H9 (cell line): Measurements from ENCODE around the gene ZNF521. TPM values are rescaled to one million over a fixed set of nuclear protein-coding genes. Genes with fewer than 3 reads are reported as not detected.
A peak's percentile ranks its signal among the peaks of the same experiment; 100 is the strongest.
"Not testable (repeated sequence)": the region's sequence is repeated elsewhere in the genome, so short reads cannot be mapped to it uniquely, and the experiment has no call there.

ENCODE experiments used
- DNase-seq: peaks from one replicate; pipeline ENCODE4 v3.0.0-alpha.2; 2017
- H2AFZ ChIP-seq: one replicate; pipeline ENCODE4 v1.6.1; 2013; ENCODE audit warnings: mild to moderate bottlenecking, low read length, control low read depth, moderate library complexity
- H2AK5ac ChIP-seq: 2 replicates; pipeline ENCODE4 v1.6.1; 2013; ENCODE audit warnings: low read length, control low read depth, mixed read lengths; ENCODE audit not compliant: insufficient read length
- H2BK120ac ChIP-seq: one replicate; pipeline ENCODE4 v1.6.1; 2013; ENCODE audit warnings: low read depth, mild to moderate bottlenecking, low read length, control low read depth, inconsistent platforms; ENCODE audit not compliant: poor library complexity, severe bottlenecking
- H2BK12ac ChIP-seq: 2 replicates; pipeline ENCODE4 v1.6.1; 2013; ENCODE audit warnings: low read length, control low read depth, mixed read lengths, low read depth; ENCODE audit not compliant: insufficient read length
- H2BK15ac ChIP-seq: 2 replicates; pipeline ENCODE4 v1.6.1; 2013; ENCODE audit warnings: low read depth, low read length, control low read depth
- H2BK20ac ChIP-seq: one replicate; pipeline ENCODE4 v1.6.1; 2013; ENCODE audit warnings: low read depth, mild to moderate bottlenecking, low read length, control low read depth, inconsistent platforms; ENCODE audit not compliant: poor library complexity, severe bottlenecking
- H2BK5ac ChIP-seq: 2 replicates; pipeline ENCODE4 v1.6.1; 2013; ENCODE audit warnings: low read length, control low read depth, mixed read lengths; ENCODE audit not compliant: insufficient read length
- H3K14ac ChIP-seq: 2 replicates; pipeline ENCODE4 v1.6.1; 2013; ENCODE audit warnings: low read length, control low read depth; ENCODE audit not compliant: insufficient read depth
- H3K18ac ChIP-seq: 2 replicates; pipeline ENCODE4 v1.6.1; 2013; ENCODE audit warnings: low read depth, mild to moderate bottlenecking, mixed read lengths, low read length, control low read depth; ENCODE audit not compliant: insufficient read length
- H3K23ac ChIP-seq: 2 replicates; pipeline ENCODE4 v1.6.1; 2013; ENCODE audit warnings: low read length, control low read depth, mixed read lengths, low read depth; ENCODE audit not compliant: insufficient read length
- H3K23me2 ChIP-seq: 2 replicates; pipeline ENCODE4 v1.6.1; 2013; ENCODE audit warnings: low read depth, mild to moderate bottlenecking, mixed read lengths, low read length, control low read depth; ENCODE audit not compliant: insufficient read length, poor library complexity, severe bottlenecking
- H3K27ac ChIP-seq: 2 replicates; pipeline ENCODE4 v1.5.1; 2013; ENCODE audit warnings: low read length, control low read depth, mixed read lengths, low read depth; ENCODE audit not compliant: insufficient read length
- H3K27me3 ChIP-seq: 2 replicates; pipeline ENCODE4 v1.6.1; 2013; ENCODE audit warnings: low read length, control low read depth, inconsistent platforms; ENCODE audit not compliant: insufficient read depth
- H3K4ac ChIP-seq: 2 replicates; pipeline ENCODE4 v1.6.1; 2013; ENCODE audit warnings: low read depth, mild to moderate bottlenecking, control low read depth, inconsistent platforms, low read length, moderate library complexity
- H3K4me1 ChIP-seq: 2 replicates; pipeline ENCODE4 v1.6.1; 2013; ENCODE audit warnings: low read length, control low read depth, inconsistent platforms; ENCODE audit not compliant: insufficient read depth
- H3K4me2 ChIP-seq: 2 replicates; pipeline ENCODE4 v1.6.1; 2013; ENCODE audit warnings: low read length, control low read depth, mixed read lengths; ENCODE audit not compliant: insufficient read length, insufficient read depth
- H3K56ac ChIP-seq: 2 replicates; pipeline ENCODE4 v1.6.1; 2013; ENCODE audit warnings: low read depth, mild to moderate bottlenecking, mixed read lengths, low read length, control low read depth; ENCODE audit not compliant: insufficient read length
- H3K79me1 ChIP-seq: 2 replicates; pipeline ENCODE4 v1.6.1; 2013; ENCODE audit warnings: low read depth, mild to moderate bottlenecking, moderate library complexity, low read length, control low read depth, inconsistent platforms; ENCODE audit not compliant: insufficient read depth, poor library complexity, severe bottlenecking
- H3K79me2 ChIP-seq: 2 replicates; pipeline ENCODE4 v1.6.1; 2013; ENCODE audit warnings: low read length, control low read depth, inconsistent platforms; ENCODE audit not compliant: insufficient read depth
- H3K9ac ChIP-seq: 2 replicates; pipeline ENCODE4 v1.6.1; 2013; ENCODE audit warnings: low read length, control low read depth, mixed read lengths; ENCODE audit not compliant: insufficient read length; ENCODE audit errors: extremely low read depth
- H3K9me3 ChIP-seq: one replicate; pipeline ENCODE4 v1.6.1; 2013; ENCODE audit warnings: low read depth, low read length, inconsistent platforms; ENCODE audit not compliant: control insufficient read depth
- H3T11ph ChIP-seq: one replicate; pipeline ENCODE4 v1.6.1; 2013; ENCODE audit warnings: mild to moderate bottlenecking, low read length, control low read depth, inconsistent platforms
- H4K20me1 ChIP-seq: one replicate; pipeline ENCODE4 v1.6.1; 2013; ENCODE audit not compliant: control insufficient read depth, insufficient read length, insufficient read depth
- H4K5ac ChIP-seq: 2 replicates; pipeline ENCODE4 v1.6.1; 2013; ENCODE audit warnings: low read depth, mild to moderate bottlenecking, mixed read lengths, low read length, control low read depth; ENCODE audit not compliant: insufficient read length
- H4K8ac ChIP-seq: replicated peaks from 2 replicates; pipeline ENCODE4 v1.6.1; 2013; ENCODE audit warnings: low read length, control low read depth, mixed read lengths, low read depth; ENCODE audit not compliant: insufficient read length
- H4K91ac ChIP-seq: 2 replicates; pipeline ENCODE4 v1.6.1; 2013; ENCODE audit warnings: low read depth, mild to moderate bottlenecking, moderate library complexity, mixed read lengths, low read length, control low read depth; ENCODE audit not compliant: insufficient read length
- H3K27ac Mint-ChIP-seq, 3 experiments: 2 replicates in 2 of 3; 3 replicates in 1 of 3; pipeline ENCODE4 v1.8.0; 2020 to 2021; ENCODE audit warnings: mixed read lengths in 3 of 3, mild to moderate bottlenecking in 1 of 3, moderate library complexity in 1 of 3
- H3K27me3 Mint-ChIP-seq: 2 replicates; pipeline ENCODE4 v1.8.0; 2021; ENCODE audit warnings: low read depth, mild to moderate bottlenecking, moderate library complexity, mixed read lengths
- H3K36me3 Mint-ChIP-seq, 3 experiments: 2 replicates in 2 of 3; 3 replicates in 1 of 3; pipeline ENCODE4 v1.8.0; 2020 to 2021; ENCODE audit warnings: low read depth in 3 of 3, mixed read lengths in 3 of 3; ENCODE audit not compliant: insufficient read depth in 1 of 3
- H3K4me1 Mint-ChIP-seq, 2 experiments: 2 replicates each; pipeline ENCODE4 v1.8.0; 2020; ENCODE audit warnings: mixed read lengths in 2 of 2
- H3K4me3 Mint-ChIP-seq, 2 experiments: 2 replicates in 1 of 2; 3 replicates in 1 of 2; pipeline ENCODE4 v1.8.0; 2020 to 2021; ENCODE audit warnings: mild to moderate bottlenecking in 2 of 2, mixed read lengths in 2 of 2, moderate library complexity in 1 of 2
- H3K9me3 Mint-ChIP-seq, 2 experiments: 2 replicates in 1 of 2; 3 replicates in 1 of 2; pipeline ENCODE4 v1.8.0; 2020; ENCODE audit warnings: mild to moderate bottlenecking in 2 of 2, mixed read lengths in 2 of 2, moderate library complexity in 1 of 2
- CTCF ChIP-seq: fragments of 200-600 bp; sonication (generic); conservative IDR thresholded peaks from 3 replicates; pipeline ENCODE4 v1.8.0; 2021; ENCODE audit warnings: antibody characterized with exemption, mild to moderate bottlenecking
- WGBS: extraction: QIAGEN DNeasy Blood & Tissue Kit; methylation state at CpG from one replicate; pipeline ENCODE4 v1.1.7; 2013; ENCODE audit warnings: missing lambda C conversion rate, low lambda C conversion rate, mixed read lengths; ENCODE audit not compliant: insufficient read length; ENCODE audit errors: extremely low coverage; 5-methylcytosine and 5-hydroxymethylcytosine counted together
- total RNA-seq: library from RNA; stranded (reverse); gene quantifications from 2 replicates; pipeline ENCODE4 v1.2.1, GENCODE V29; 2021

The ZNF521 gene
- total RNA-seq, 1 experiment from 2014 or later: 3.3 TPM

GRCh38 chr18:25033747-25034471, 318.1 kb downstream of the ZNF521 start:
- Histone ChIP-seq H3K9me3 (no peaks in the 10 kb centered on the region), H2AK5ac (no peak overlapping the region), H2BK15ac (no peak overlapping the region), H4K5ac (no peak overlapping the region), H3K4ac (no peak overlapping the region), H3K23ac (no peak overlapping the region), H3K56ac (no peak overlapping the region), H2BK120ac (no peak overlapping the region), H3K27ac (no peak overlapping the region), H2AFZ (no peak overlapping the region), H3K79me1 (no peaks in the 10 kb centered on the region), H3K9ac (no peak overlapping the region), H3K27me3 (no peaks in the 10 kb centered on the region), H3K14ac (no peak overlapping the region), H4K91ac (no peak overlapping the region), H3T11ph (no peak overlapping the region), H3K4me2 (no peak overlapping the region), H2BK20ac (no peak overlapping the region), H2BK5ac (no peak overlapping the region), H4K8ac (no peak overlapping the region), H2BK12ac (no peak overlapping the region), H3K18ac (no peak overlapping the region), H4K20me1 (no peaks in the 10 kb centered on the region), H3K4me1 (no peaks in the 10 kb centered on the region), H3K23me2 (no peaks in the 10 kb centered on the region), H3K79me2 (no peaks in the 10 kb centered on the region)
- WGBS: no CpG with 5 or more reads among the region's 4 CpGs
- TF ChIP-seq CTCF: no peak
- peaks cover 3 to 7% of the 10 kb centered on the region in 2 experiments; a peak in 3 of 4 replicates for H3K4me1 Mint-ChIP-seq
- peaks cover 35% of the 10 kb centered on the region for H3K27me3 Mint-ChIP-seq
- 0 out of 7 replicates have a peak, but pooled peaks cover 0 to 4% (median 0%) of the 10 kb centered on the region in 3 experiments for H3K36me3 Mint-ChIP-seq
- no peak overlapping the region for H3K27ac Mint-ChIP-seq
- no peak for DNase-seq
- no peak overlapping the region for H3K4me3 Mint-ChIP-seq
- peaks cover 5 to 9% of the 10 kb centered on the region in 2 experiments for H3K9me3 Mint-ChIP-seq

- H3K4me1 Mint-ChIP-seq, H3K4ac ChIP-seq, DNase-seq: not testable (repeated sequence)
Observed at GRCh38 chr18:25033175-25033574, 318.8 kb downstream of the ZNF521 start.

More at GRCh38 chr18:25033175-25033574, 318.8 kb downstream of the ZNF521 start:
- H2BK20ac ChIP-seq, H3K27ac ChIP-seq, H3K23ac ChIP-seq, H3K14ac ChIP-seq, H3K79me2 ChIP-seq, H3K9me3 Mint-ChIP-seq, H2BK15ac ChIP-seq, H2BK120ac ChIP-seq, H2BK12ac ChIP-seq, H3K27me3 ChIP-seq, H3K18ac ChIP-seq, H3K9me3 ChIP-seq, H3K23me2 ChIP-seq, H2AFZ ChIP-seq, H3T11ph ChIP-seq, H3K27ac Mint-ChIP-seq, H3K36me3 Mint-ChIP-seq, H2AK5ac ChIP-seq, H3K4me1 ChIP-seq, H4K5ac ChIP-seq, H3K4me2 ChIP-seq, H3K56ac ChIP-seq, H3K9ac ChIP-seq, H2BK5ac ChIP-seq, H4K20me1 ChIP-seq, H3K79me1 ChIP-seq, H4K8ac ChIP-seq, H4K91ac ChIP-seq: not testable (repeated sequence)
- Mint-ChIP-seq H3K27me3 (peaks cover 35% of the 10 kb centered on the region), H3K4me3 (peak overlapping the region in 1 of 2 experiments; percentile 12; a peak in 1 of 5 replicates)
- WGBS: no CpG with 5 or more reads among the region's 6 CpGs
